ENCODE results near the gene WWP2. TPM values are rescaled to one million over a fixed set of nuclear protein-coding genes. Genes with fewer than 3 reads are reported as not detected.
A peak's percentile ranks its signal among the peaks of the same experiment; 100 is the strongest.

WWP2 gene
- total and polyA plus RNA-seq, 4 donors = 24.3 to 39.0 (median 31.4) TPM

GRCh38 chr16:69924777-69925191, 162.7 kb downstream of the WWP2 start:
- H3K9me3 ChIP-seq (ENCODE audit: control insufficient read depth, insufficient read depth, low read length) = no peaks in the 10 kb centered on the region
- peak overlapping the region; percentile 29 for H3K27ac ChIP-seq (ENCODE audit: low read depth, low read length)
- H3K4me1 ChIP-seq (ENCODE audit: control insufficient read depth, insufficient read depth, low read length) = peaks cover 24% of the 10 kb centered on the region
- peak in 1 of 6 donors; percentile 60 for DNase-seq (ENCODE audit: low read depth in 4 of 6, low spot score in 6 of 6)
- no peak overlapping the region for H3K4me3 ChIP-seq (ENCODE audit: low read depth, low read length)
- H3K36me3 ChIP-seq (ENCODE audit: control insufficient read depth, insufficient read depth, low read length) = peaks cover 26% of the 10 kb centered on the region
- H3K27me3 ChIP-seq (ENCODE audit: control insufficient read depth, insufficient read depth, low read length) = no peaks in the 10 kb centered on the region
- WGBS (ENCODE audit: insufficient coverage) = 88% methylated on average over 12 of the region's 19 CpGs

GRCh38 chr16:69925311-69925710, 163.2 kb downstream of the WWP2 start:
- 94% methylated on average over 6 of the region's 8 CpGs for WGBS (ENCODE audit: insufficient coverage)
- DNase-seq (ENCODE audit: low read depth in 4 of 6, low spot score in 6 of 6) = no peak
- no peak overlapping the region for H3K4me3 ChIP-seq (ENCODE audit: low read depth, low read length)
- peak overlapping the region; percentile 29 for H3K27ac ChIP-seq (ENCODE audit: low read depth, low read length)
- H3K27me3 ChIP-seq (ENCODE audit: control insufficient read depth, insufficient read depth, low read length) = no peaks in the 10 kb centered on the region
- H3K9me3 ChIP-seq (ENCODE audit: control insufficient read depth, insufficient read depth, low read length) = no peaks in the 10 kb centered on the region
- peaks cover 24% of the 10 kb centered on the region for H3K4me1 ChIP-seq (ENCODE audit: control insufficient read depth, insufficient read depth, low read length)
- H3K36me3 ChIP-seq (ENCODE audit: control insufficient read depth, insufficient read depth, low read length) = peaks cover 31% of the 10 kb centered on the region

- no peaks in the 10 kb centered on the region for H3K9me3 ChIP-seq (ENCODE audit: control insufficient read depth, insufficient read depth, low read length)
- H3K4me1 ChIP-seq (ENCODE audit: control insufficient read depth, insufficient read depth, low read length) = peaks cover 24% of the 10 kb centered on the region
- no peak overlapping the region for H3K4me3 ChIP-seq (ENCODE audit: low read depth, low read length)
- H3K36me3 ChIP-seq (ENCODE audit: control insufficient read depth, insufficient read depth, low read length) = peaks cover 34% of the 10 kb centered on the region
- WGBS (ENCODE audit: insufficient coverage) = 82% methylated on average over 8 of the region's 8 CpGs
- no peak overlapping the region for H3K27ac ChIP-seq (ENCODE audit: low read depth, low read length)
- H3K27me3 ChIP-seq (ENCODE audit: control insufficient read depth, insufficient read depth, low read length) = no peaks in the 10 kb centered on the region
- DNase-seq (ENCODE audit: low read depth in 4 of 6, low spot score in 6 of 6) = peak in 2 of 6 donors; percentile 19 to 68
These were observed 164.1 kb downstream of the WWP2 start for GRCh38 chr16:69926241-69926640.

- H3K9me3 ChIP-seq (ENCODE audit: control insufficient read depth, insufficient read depth, low read length) = no peaks in the 10 kb centered on the region
- 49% methylated on average over 15 of the region's 17 CpGs for WGBS (ENCODE audit: insufficient coverage)
- H3K4me1 ChIP-seq (ENCODE audit: control insufficient read depth, insufficient read depth, low read length) = peaks cover 25% of the 10 kb centered on the region
- peak in 1 of 6 donors; percentile 57 for DNase-seq (ENCODE audit: low read depth in 4 of 6, low spot score in 6 of 6)
- H3K4me3 ChIP-seq (ENCODE audit: low read depth, low read length) = no peak overlapping the region
- H3K27me3 ChIP-seq (ENCODE audit: control insufficient read depth, insufficient read depth, low read length) = no peaks in the 10 kb centered on the region
- peaks cover 44% of the 10 kb centered on the region for H3K36me3 ChIP-seq (ENCODE audit: control insufficient read depth, insufficient read depth, low read length)
- peak overlapping the region; percentile 25 for H3K27ac ChIP-seq (ENCODE audit: low read depth, low read length)
These were observed 165.1 kb downstream of the WWP2 start for GRCh38 chr16:69927056-69927757.

- 91% methylated on average over 7 of the region's 10 CpGs for WGBS (ENCODE audit: insufficient coverage)
- H3K9me3 ChIP-seq (ENCODE audit: control insufficient read depth, insufficient read depth, low read length) = no peaks in the 10 kb centered on the region
- H3K36me3 ChIP-seq (ENCODE audit: control insufficient read depth, insufficient read depth, low read length) = peaks cover 60% of the 10 kb centered on the region
- no peak overlapping the region for H3K27ac ChIP-seq (ENCODE audit: low read depth, low read length)
- no peaks in the 10 kb centered on the region for H3K27me3 ChIP-seq (ENCODE audit: control insufficient read depth, insufficient read depth, low read length)
- DNase-seq (ENCODE audit: low read depth in 4 of 6, low spot score in 6 of 6) = no peak
- H3K4me3 ChIP-seq (ENCODE audit: low read depth, low read length) = no peak overlapping the region
- H3K4me1 ChIP-seq (ENCODE audit: control insufficient read depth, insufficient read depth, low read length) = peaks cover 30% of the 10 kb centered on the region
These were observed 166.8 kb downstream of the WWP2 start for GRCh38 chr16:69928856-69929400.

GRCh38 chr16:69929480-69929879, 167.3 kb downstream of the WWP2 start:
- Histone ChIP-seq H3K27ac (ENCODE audit: low read depth, low read length) (no peak overlapping the region), H3K36me3 (ENCODE audit: control insufficient read depth, insufficient read depth, low read length) (peaks cover 65% of the 10 kb centered on the region)

GRCh38 chr16:69930117-69930776, 168.1 kb downstream of the WWP2 start:
- H3K9me3 ChIP-seq (ENCODE audit: control insufficient read depth, insufficient read depth, low read length) = no peaks in the 10 kb centered on the region
- no peaks in the 10 kb centered on the region for H3K27me3 ChIP-seq (ENCODE audit: control insufficient read depth, insufficient read depth, low read length)
- DNase-seq (ENCODE audit: low read depth in 4 of 6, low spot score in 6 of 6) = peak in 2 of 6 donors; percentile 70
- peaks cover 66% of the 10 kb centered on the region for H3K36me3 ChIP-seq (ENCODE audit: control insufficient read depth, insufficient read depth, low read length)
- WGBS (ENCODE audit: insufficient coverage) = 71% methylated on average over 9 of the region's 12 CpGs
- H3K4me3 ChIP-seq (ENCODE audit: low read depth, low read length) = no peak overlapping the region
- no peak overlapping the region for H3K27ac ChIP-seq (ENCODE audit: low read depth, low read length)
- H3K4me1 ChIP-seq (ENCODE audit: control insufficient read depth, insufficient read depth, low read length) = peaks cover 18% of the 10 kb centered on the region

More at GRCh38 chr16:69929480-69929879, 167.3 kb downstream of the WWP2 start:
- Histone ChIP-seq H3K4me1 (ENCODE audit: control insufficient read depth, insufficient read depth, low read length) (peaks cover 25% of the 10 kb centered on the region), H3K27me3 (ENCODE audit: control insufficient read depth, insufficient read depth, low read length) (no peaks in the 10 kb centered on the region), H3K4me3 (ENCODE audit: low read depth, low read length) (no peak overlapping the region), H3K9me3 (ENCODE audit: control insufficient read depth, insufficient read depth, low read length) (no peaks in the 10 kb centered on the region)
- no peak for DNase-seq (ENCODE audit: low read depth in 4 of 6, low spot score in 6 of 6)
- WGBS (ENCODE audit: insufficient coverage) = 96% methylated on average over 9 of the region's 9 CpGs

- Histone ChIP-seq H3K36me3 (ENCODE audit: control insufficient read depth, insufficient read depth, low read length) (peaks cover 77% of the 10 kb centered on the region), H3K27ac (ENCODE audit: low read depth, low read length) (no peak overlapping the region), H3K4me1 (ENCODE audit: control insufficient read depth, insufficient read depth, low read length) (peaks cover 15% of the 10 kb centered on the region), H3K9me3 (ENCODE audit: control insufficient read depth, insufficient read depth, low read length) (no peaks in the 10 kb centered on the region), H3K4me3 (ENCODE audit: low read depth, low read length) (no peak overlapping the region), H3K27me3 (ENCODE audit: control insufficient read depth, insufficient read depth, low read length) (no peaks in the 10 kb centered on the region)
- over 99% methylated on average over 11 of the region's 13 CpGs for WGBS (ENCODE audit: insufficient coverage)
- no peak for DNase-seq (ENCODE audit: low read depth in 4 of 6, low spot score in 6 of 6)
These were observed 169.5 kb downstream of the WWP2 start for GRCh38 chr16:69931631-69932030.

GRCh38 chr16:69932228-69932627, 170.1 kb downstream of the WWP2 start:
- Histone ChIP-seq H3K4me3 (ENCODE audit: low read depth, low read length) (no peak overlapping the region), H3K4me1 (ENCODE audit: control insufficient read depth, insufficient read depth, low read length) (peaks cover 15% of the 10 kb centered on the region), H3K27me3 (ENCODE audit: control insufficient read depth, insufficient read depth, low read length) (no peaks in the 10 kb centered on the region), H3K36me3 (ENCODE audit: control insufficient read depth, insufficient read depth, low read length) (peaks cover 80% of the 10 kb centered on the region), H3K27ac (ENCODE audit: low read depth, low read length) (no peak overlapping the region), H3K9me3 (ENCODE audit: control insufficient read depth, insufficient read depth, low read length) (no peaks in the 10 kb centered on the region)
- 59% methylated on average over 6 of the region's 9 CpGs for WGBS (ENCODE audit: insufficient coverage)
- DNase-seq (ENCODE audit: low read depth in 4 of 6, low spot score in 6 of 6) = no peak
